Suppressor macrophage (primary cell): ENCODE measurements around the gene NR3C2.

ENCODE experiments used
- DNase-seq, 4 experiments: peaks; one replicate each; pipeline ENCODE4 v3.0.0-alpha.2; 2020 to 2022
- total RNA-seq, 17 experiments: gene quantifications; one replicate each; lab custom pipeline; 2026; ENCODE audit warnings: mixed read lengths in 6 of 17, inconsistent platforms in 3 of 17; lab: John Stamatoyannopoulos, UW

The NR3C2 gene
- total RNA-seq, result 0 to 4.0 (median 0.93) reads per million in 17 experiments

DNA sequence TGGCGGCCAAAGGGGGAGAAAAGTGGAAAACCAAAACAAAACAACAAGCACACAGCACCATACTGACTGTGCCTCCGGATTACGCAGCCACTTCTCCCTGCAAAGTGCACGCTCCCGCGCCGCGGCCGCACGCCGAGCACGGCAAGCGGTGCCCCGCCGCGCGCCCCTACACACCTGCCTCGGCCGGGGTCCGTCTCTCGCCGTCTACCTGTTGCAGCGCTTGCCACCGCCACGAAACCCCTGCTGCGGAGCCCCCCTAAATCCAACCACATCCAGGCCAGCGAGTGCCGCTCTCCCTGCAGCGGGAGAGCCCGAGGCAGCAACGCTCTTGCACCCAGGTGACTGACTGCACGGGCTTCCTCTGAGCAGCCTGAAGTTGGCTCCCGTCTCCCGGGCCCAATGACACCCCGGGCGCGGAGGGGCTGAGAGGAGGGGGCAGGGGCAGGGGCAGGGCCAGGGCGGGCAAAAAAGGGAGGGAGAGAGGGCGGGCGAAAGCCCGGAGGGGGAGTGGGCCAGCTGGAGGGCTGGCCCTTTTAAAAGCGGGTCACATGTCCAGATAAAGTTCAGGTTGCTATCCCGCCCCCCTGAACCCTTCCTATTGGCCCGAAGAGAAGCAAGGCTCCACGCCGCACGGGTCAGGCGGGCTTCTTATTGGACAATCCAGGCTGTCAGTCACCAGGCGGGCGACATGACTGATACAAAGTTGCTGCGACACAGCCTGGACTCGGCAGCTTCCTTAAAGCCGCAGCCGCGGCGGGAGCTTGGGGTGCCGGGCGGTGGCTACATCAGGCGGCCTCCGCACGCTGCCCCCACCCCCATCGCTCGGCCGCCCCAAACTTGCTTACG is at the start of gene NR3C2:
Gene NR3C2, minus strand, starts transcription at position 429 of the 846 bp plus-strand sequence.
- peak; percentile 98 to 99 (median 99) for DNase-seq

- DNase-seq, result no peak
Observed at GRCh38 chr4:148487181-148487580, 45.0 kb upstream of the NR3C2 start.

DNA sequence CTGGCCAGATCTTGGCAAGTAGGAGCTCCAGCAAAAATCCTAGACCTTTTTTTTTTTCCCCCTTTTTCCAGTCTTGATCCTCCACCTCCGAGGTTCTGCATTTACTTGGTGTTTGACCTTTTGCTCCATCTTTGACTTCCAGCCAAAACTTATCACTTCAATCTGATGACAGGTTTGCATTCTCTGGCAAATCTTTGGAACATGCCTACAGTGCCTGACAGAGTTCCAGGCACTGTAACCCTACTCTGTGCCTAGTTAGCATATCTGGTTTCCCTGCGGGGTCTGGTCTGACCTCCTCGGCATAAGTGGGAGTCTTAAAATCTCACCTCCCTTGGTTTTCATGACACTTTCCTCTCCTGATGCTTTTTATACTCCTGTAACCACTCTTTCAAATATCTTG is 39.4 kb upstream of the NR3C2 start:
- DNase-seq, result no peak

DNA sequence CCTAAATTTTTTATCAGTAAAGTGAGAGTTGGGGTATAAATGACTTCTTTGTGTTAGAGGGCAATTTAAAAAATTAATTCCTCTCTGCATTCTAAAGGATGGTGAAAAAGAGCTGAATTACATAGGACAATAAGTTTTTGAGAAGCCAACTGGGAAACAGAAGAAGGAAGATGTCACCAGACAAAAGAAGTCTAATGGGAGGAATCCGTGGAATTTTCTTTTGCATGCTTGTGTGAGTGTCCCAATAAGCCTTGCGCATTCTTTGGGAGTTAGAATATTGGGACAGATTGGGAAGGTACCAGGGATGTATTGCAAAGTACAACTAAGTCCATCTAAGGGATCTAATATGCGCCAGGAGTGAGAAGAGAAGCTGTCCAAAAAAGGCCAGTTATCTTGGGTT is 35.1 kb upstream of the NR3C2 start:
- no peak for DNase-seq

DNA sequence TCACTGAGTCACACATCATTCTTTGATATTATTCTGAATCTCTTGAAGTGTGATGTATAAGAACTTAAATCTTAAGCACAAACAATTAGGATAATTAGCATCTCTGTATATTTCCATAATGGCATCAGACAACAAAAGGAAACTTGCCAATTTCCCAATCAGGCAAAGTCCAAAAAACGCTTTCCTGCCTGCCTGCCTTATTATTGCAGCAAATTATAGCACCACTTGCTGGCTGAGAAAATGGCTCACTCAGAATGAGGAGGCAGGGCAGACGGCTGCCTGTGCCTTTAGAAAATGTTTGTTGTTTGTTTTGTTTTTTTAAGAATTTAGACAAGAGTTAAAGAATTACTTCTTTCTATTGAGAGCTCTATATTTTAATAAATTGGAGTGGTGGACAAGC is 27.7 kb upstream of the NR3C2 start:
- no peak for DNase-seq

- no peak for DNase-seq
Observed at GRCh38 chr4:148454835-148455234, 12.6 kb upstream of the NR3C2 start.

DNA sequence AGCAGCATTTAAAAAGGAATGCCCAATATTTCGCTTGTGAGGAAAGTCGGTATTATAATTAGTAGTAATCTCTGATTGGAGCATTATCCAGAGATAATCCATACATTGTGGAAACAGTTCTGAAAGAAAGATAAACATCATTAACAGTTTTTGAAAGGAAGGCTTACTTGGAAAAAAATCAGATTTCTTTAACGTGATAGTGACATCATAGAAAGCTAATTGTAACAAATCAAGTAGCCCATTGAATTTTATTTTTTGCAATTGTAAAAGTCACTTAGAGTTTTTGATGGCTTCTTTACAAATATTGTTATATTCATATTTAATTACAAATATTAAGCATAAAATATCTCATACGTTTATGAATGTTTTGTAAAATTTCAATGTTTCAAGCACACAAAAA is 11.6 kb upstream of the NR3C2 start:
- DNase-seq, result no peak

DNA sequence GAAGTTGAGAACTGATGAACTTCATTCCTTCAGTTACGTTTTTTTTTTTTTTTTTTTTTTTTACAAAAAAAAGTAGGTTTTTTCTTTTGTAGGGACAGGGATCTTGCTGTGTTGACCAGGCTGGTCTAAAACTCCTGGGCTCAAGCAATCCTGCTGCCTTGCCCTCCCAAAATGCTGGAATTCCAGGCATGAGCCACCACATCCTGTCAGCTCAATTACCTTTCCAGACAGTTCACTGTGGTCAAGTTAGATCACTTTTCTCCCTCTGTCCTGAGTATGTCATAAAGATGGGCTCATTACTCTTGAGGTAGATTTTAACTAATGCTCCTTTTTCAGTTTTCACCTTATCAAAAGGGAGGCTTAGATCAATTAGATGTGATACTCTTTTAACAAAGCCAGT is 10.8 kb upstream of the NR3C2 start:
- DNase-seq, result no peak

DNA sequence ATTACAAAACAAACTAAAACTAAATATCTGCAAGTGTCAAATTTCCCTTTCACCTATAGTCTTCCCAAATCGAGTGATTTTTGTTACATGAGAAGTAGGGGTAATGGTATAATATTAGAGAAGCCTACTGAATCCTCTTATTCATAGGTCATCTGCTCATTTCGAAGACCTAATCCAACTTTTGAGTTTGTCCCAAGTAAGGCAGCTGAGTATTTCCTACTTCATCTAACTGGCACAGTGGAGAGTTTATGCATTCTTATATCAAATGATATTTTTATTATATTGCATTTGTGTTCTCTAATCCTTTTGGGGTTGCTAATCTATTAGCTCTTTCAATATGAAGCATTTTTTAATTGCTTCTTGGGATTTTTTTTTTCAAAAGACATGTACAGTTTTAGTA is 7.7 kb upstream of the NR3C2 start:
- DNase-seq, result no peak

- no peak for DNase-seq
Observed at GRCh38 chr4:148448141-148448540, 5.9 kb upstream of the NR3C2 start.

DNA sequence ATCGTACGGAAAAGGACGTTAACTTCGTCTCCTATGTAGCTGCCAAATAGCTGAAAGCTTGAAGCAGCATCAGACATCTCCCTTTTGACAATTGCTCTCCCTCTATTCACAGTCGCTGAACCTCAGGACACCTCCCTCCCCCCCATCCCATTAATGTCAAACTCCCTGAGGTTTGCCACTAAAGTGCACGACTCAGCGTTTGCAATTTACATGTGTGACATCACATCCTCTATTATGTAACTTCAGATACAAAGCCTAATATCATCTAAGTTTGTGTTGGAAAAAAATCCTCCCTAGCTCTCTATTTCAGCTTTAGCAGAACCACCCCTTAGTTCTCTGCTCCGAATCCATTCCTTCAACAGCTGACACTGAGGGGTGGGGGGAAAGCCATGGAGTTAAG is 5.5 kb upstream of the NR3C2 start:
- peak in 2 of 4 experiments; percentile 26 to 38 for DNase-seq

DNA sequence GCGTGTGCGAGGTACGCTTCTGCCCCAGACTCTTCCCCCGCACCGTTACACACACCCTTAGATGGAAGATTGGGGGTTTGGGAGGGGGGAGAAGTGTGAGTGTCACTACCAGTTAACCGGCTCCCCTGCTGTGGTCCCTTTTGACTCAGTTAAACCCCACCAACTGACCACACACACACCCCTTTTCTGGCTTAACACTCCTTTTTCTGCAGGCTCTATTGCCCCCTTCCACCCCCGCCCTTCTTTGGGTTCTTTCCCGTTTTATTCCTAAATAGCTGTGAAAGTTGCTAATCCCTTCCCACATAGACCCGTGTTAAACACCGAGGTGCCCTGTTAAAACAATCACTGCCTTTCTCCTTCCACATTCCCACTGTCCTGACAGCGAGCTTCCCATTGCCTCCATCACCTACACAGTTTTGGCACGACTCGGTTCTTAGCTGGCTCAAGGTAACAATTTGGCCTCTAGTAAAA is 3.7 kb upstream of the NR3C2 start:
- DNase-seq, result peak in 2 of 4 experiments; percentile 2 to 4

GRCh38 chr4:148445071-148445859 is 3.1 kb upstream of the NR3C2 start:
- DNase-seq, result peak in 3 of 4 experiments; percentile 1 to 22 (median 21)

DNA sequence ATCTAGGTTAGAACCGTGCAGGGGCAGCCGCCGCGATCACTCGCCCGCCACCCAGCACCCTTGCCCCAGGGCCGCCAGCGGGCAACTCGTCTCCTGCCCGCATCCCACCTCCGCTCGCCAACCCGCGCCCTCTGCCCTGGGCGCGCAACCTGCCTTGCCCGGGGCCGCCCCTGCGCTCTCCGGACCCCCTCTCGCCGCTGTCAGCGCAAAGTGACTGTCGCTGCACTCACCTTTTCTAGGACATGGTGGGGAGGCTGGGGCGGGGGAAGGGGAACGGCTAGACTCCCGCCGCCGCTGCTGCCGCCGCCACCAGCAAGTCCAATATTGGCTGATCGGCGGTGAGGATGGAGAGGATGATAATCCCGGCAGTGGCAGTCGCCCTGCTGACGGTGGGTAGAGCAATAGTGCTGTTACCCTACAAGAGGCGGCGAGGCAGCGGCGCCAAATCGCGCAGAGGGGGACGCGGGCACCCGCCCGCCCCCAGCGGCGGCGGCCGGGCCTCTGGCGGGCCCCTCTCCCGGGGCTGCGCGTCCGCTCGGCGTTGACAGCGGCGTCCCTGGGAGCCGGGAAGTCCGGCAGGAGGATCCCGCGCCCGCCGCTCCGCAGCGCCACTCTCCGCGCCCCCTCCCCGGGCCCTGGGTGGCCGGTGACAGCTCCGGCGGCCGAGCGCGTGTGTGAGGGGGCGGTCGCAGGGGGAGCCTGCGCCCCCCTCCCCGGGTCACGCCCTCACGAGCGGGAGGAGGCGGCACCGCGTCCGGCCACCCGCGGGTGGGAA is 2.3 kb upstream of the NR3C2 start:
- DNase-seq, result peak in 3 of 4 experiments; percentile 1 to 25 (median 22)

- peak in 3 of 4 experiments; percentile 2 to 44 (median 28) for DNase-seq
Observed at GRCh38 chr4:148443512-148444295, 1.5 kb upstream of the NR3C2 start.

DNA sequence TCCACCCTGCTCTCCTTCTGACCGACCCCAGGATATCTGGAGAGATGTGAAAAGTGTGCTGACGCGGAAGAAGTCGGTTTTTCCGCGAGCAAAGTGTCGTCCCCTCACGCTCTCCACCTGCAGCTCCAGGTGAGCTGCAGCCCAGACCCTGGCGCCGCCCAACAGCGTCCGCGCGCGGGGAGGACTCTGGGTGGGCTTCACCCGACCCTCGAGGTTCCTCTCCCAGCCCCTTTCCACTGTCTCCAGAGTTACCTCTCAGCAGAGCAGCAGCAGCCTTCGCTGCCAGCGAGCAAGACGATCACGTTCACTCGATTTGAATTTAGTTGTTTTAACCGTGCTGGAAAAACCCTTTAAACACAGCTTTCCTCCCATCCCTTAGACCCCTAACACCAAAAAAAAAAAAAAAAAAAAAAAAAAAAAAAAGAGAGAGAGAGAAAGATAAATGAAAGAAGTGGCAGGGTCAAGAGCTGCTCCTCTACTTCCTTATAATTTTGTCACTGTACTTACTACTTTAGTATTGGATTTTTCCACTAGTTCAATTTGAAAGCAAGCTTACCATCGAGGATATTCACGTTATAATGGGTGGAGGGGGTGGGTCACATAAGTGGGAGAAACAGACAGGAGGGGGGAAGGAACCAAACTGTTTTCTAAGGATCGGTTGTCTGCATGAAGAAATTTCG is 758 bp upstream of the NR3C2 start:
- DNase-seq, result peak; percentile 5 to 36 (median 23)

- DNase-seq, result peak in 1 of 4 experiments; percentile 3
Observed at GRCh38 chr4:148441624-148441985, 609 bp downstream of the NR3C2 start.

GRCh38 chr4:148438047-148438446 is 4.2 kb downstream of the NR3C2 start:
- no peak for DNase-seq

DNA sequence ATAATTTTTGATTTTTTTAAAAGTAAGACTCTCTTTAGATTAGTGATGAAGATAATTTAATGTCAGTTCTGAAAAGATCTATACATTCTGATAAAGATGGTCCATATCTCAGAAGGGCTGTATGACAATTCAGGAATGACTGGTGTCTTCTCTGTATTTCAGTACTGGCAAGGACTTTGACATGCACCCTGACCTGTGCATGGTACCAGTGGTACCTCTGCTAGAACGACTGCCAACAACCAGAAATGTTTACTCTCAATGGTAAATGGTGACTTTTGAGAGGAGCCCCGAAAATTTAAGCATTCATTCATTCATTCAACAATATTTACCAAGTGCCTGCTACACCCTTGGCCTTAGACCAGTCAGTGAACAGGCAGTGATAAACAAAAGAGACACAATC is 4.8 kb downstream of the NR3C2 start:
- no peak for DNase-seq

GRCh38 chr4:148436512-148436911 is 5.7 kb downstream of the NR3C2 start:
- DNase-seq, result no peak
